Daoy (cell line): Measurements from ENCODE around the gene GLT1D1. TPM values are rescaled to one million over a fixed set of nuclear protein-coding genes. Genes with fewer than 3 reads are reported as not detected.

ENCODE experiments used
- DNase-seq: peaks from one replicate; pipeline ENCODE4 v3.0.0-alpha.2; 2015; ENCODE audit warnings: low read depth
- total RNA-seq: library from RNA; depleted of rRNA; stranded (reverse); fragments of >200 nt; shearing (Covaris generic); gene quantifications from 2 replicates; pipeline ENCODE4 v1.2.3, GENCODE V29; 2014; rRNA removed

GLT1D1 gene
- total RNA-seq, 1 experiment from 2014 or later: 1.9 TPM

DNA sequence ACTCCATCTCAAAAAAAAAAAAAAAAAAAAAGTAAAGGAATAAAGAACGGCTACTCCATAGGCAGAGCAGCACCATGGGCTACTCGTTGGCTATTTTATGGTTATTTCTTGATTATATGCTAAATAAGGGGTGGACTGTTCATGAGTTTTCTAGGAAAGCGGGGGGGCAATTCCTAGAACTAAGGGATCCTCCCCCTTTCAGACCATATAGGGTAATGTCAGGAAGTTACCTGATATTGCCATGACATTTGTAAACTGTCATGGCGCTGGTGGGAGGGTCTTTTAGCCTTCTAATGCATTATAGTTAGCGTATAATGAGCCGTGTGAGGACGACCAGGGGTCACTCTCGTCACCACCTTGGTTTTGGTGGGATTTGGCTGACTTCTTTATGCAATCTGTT is 142.3 kb downstream of the GLT1D1 start:
- no peak for DNase-seq

DNA sequence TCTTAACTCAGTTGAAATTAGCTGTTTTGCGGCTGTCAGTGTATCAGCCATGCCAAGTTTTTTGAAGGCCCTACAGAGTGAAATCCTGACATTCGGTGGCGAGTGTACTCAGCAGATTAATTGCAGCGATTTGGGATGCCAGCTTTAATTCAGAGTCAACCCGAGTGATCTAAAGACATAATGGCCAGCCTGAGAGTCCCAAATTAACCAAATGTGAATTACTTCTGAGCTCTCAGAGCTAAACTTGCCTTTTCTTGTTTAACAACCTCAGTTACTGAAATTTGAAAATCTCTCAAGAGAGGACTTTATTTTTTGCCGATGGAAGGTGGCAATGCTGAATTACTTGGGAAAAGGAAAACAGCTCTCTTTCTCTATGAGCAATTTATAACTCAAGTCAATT is 148.5 kb downstream of the GLT1D1 start:
- DNase-seq: no peak

DNA sequence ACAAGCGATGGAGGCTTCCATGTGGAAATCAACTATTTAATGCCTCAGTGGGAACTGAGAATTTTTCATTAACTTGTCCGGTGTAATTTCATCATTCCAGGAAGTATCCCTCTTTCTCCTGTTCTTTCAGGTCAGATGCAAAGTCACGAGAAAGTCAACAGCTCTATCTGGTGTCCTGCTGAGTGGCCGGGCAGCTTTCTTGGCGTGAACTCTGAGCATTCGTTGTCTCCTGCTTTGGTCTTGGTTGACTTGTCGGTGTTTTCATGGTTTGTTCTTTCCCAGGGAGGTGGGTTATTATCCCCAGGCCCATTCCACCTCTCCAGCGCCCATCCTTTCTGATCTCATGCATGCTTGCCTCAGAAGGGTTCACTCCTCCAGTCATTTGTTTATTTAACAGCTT is 149.1 kb downstream of the GLT1D1 start:
- DNase-seq: no peak

DNA sequence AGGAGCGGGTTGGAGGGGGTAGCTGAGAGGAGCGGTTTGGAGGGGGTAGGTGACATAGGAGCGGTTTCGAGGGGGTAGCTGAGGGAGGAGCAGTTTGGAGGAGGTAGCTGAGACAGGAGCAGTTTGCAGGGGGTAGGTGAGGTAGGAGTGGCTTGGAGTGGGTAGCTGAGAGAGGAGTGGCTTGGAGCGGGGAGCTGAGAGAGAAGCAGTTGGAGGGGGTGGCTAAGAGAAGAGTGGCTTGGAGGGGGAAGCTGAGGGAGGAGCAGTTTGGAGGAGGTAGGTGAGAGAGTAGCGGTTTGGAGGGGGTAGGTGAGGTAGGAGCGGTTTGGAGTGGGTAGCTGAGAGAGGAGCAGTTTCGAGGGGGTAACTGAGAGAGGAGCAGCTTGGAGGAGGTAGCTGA is 152.1 kb downstream of the GLT1D1 start:
- DNase-seq: no peak

DNA sequence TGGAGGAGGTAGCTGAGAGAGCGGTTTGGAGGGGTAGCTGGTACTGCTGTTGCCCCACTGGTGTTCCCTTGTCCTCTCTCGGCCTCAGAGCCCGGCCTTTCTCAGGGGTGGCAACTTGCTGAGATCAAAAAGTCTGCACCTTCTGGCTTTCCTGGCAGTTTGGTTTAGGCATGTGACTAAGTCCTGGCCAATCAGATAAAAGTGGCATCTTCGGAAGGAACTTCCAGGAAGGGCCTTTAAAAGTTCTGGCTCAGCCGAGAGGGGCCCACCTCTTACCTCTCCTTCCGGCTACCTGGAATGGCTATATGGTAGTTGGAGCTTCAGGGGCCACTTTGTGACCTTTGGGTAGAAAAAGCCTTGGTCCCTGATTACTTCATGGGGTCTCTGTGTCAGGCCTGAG is 152.6 kb downstream of the GLT1D1 start:
- no peak for DNase-seq

DNA sequence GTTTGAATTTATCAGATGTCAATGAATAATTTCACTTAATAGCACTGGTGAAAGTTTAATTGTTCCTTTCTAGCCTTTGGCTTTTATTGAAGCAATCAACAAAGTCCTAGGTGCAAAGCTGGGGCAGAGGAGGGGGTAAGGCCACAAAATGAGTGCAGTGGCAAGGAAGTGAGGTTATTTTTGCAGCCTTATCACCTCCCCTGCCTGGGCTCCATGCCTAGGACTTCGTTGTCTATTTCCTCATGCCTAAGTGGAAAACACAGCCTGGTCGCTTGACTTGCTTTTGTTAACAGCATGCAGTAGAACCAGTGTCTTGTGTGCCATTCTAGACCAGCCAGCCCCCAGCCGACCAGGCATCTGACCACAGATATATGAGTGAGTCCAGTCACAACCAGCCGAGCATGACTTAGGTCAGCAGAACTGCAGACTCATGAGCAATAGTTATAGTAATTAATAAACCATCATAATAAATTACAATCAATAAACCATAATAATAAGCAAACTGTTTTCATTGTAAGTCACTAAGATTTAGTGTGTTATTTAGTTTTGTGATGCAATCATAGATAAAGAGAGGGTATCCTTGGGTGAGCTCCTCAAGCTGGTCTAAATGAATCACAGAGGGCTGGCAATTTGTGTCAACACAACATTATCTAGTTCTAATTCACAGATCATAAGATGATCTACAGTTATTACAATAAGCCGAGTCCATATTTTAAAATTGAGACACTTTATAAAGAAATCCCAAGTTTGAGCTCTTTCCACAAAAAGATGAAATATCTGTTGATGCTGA is 156.8 kb downstream of the GLT1D1 start:
- no peak for DNase-seq

DNA sequence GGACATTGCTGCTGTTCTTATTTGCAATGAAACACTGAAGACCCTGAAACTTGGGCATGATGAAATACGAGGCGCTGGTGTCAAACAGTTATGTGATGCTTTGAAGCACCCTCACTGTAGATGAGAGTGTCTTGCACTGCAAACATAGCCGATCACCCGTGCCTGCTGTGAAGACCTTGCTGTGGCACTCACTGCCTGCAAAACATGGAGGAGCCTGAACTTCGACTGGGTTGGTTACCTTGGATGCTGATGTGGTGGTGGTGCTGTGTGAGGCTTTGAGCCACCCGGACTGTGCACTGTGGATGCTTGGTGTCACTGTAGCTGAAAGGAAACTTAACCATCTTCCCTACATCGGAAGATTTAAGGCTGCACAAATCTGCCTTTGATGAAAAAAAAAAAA is 162.9 kb downstream of the GLT1D1 start:
- no peak for DNase-seq

DNA sequence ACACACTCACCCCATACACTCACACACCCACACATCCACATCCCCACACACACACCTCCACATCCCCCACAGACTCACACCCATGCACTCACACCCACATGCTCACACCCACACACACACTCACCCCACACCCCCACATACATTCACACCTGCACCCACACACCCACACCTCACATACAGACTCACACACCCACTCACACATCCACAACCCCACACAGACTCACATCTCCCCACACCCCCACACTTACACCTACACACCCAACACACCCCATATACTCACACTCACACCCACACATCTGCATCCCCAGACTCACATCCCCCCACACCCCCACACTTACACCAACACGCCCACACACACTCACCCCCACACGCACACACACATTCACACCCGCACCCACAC is 171.8 kb downstream of the GLT1D1 start:
- no peak for DNase-seq

DNA sequence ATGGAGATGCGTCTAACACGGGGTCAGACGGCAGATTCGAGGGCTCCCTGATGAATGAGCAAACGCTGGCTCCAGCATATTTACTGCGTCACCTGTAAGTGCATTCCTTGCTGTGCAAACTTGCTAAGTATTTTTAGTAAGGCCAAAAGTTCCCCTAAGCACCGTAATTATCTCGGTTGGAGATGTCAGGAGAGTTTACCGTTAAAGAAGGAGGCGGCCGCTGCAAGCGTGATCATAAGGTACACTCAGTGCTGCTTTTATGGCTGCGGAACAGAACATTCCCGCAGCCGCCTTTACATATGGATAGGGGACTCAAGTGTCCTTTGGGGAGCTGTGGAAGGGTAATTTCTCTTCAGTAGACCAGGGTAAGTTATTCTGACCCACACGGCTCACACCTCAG is 175.6 kb downstream of the GLT1D1 start:
- no peak for DNase-seq

Other genes starting within 250 kb of the GLT1D1 start
- gene SLC15A4, start 29.5 kb upstream of the GLT1D1 start, total RNA-seq: 41.4 and 44.4 TPM in 2 replicates